DND-41 (cell line): ENCODE results near the gene PSMC3.

ENCODE experiments used
- CTCF ChIP-seq: IDR thresholded peaks from 2 replicates; pipeline ENCODE4 v1.5.1; 2012; ENCODE audit warnings: borderline replicate concordance, low read length, moderate library complexity, mild to moderate bottlenecking; ENCODE audit not compliant: poor library complexity, severe bottlenecking; ENCODE audit errors: extremely low read depth
- EZH2 ChIP-seq: IDR thresholded peaks from 3 replicates; pipeline ENCODE4 v1.6.1; 2012; ENCODE audit warnings: borderline replicate concordance, low read depth, mild to moderate bottlenecking, moderate library complexity, low read length, inconsistent platforms; ENCODE audit not compliant: severe bottlenecking

GRCh38 chr11:47442514-47442913 is 16.3 kb upstream of the PSMC3 start:
- TF ChIP-seq CTCF: no peak
- TF ChIP-seq EZH2: no peak
